GM23338 (cell line): Measurements from ENCODE around the gene TRAF3. TPM values are rescaled to one million over a fixed set of nuclear protein-coding genes. Genes with fewer than 3 reads are reported as not detected.

ENCODE experiments used
- ATAC-seq: fragments of 200-7000 bp; cut with Tn5 transposase; 3 replicates; pipeline ENCODE4 v1.9.1; 2020
- DNase-seq: peaks from one replicate; pipeline ENCODE4 v3.0.0-alpha.2; 2015; ENCODE audit warnings: low spot score
- H2AFZ ChIP-seq: fragments of 200-600 bp; sonication (generic); 2 replicates; pipeline ENCODE4 v1.8.0; 2016; ENCODE audit warnings: antibody characterized with exemption, mild to moderate bottlenecking, moderate library complexity
- H3F3A ChIP-seq: fragments of 200-600 bp; sonication (generic); replicated peaks from 2 replicates; pipeline ENCODE4 v1.8.0; 2017; ENCODE audit warnings: antibody characterized with exemption, mixed run types, low read depth
- H3K27ac ChIP-seq: fragments of 200-600 bp; sonication (generic); 2 replicates; pipeline ENCODE4 v1.6.1; 2016; ENCODE audit warnings: low read depth
- H3K27me3 ChIP-seq: fragments of 200-600 bp; sonication (generic); 2 replicates; pipeline ENCODE4 v1.8.0; 2016; ENCODE audit warnings: mild to moderate bottlenecking, mixed run types, moderate library complexity; ENCODE audit not compliant: insufficient read depth
- H3K36me3 ChIP-seq: fragments of 200-600 bp; sonication (generic); 2 replicates; pipeline ENCODE4 v1.8.0; 2016; ENCODE audit warnings: mild to moderate bottlenecking; ENCODE audit not compliant: insufficient read depth
- H3K4me1 ChIP-seq: fragments of 200-600 bp; sonication (generic); 2 replicates; pipeline ENCODE4 v1.8.0; 2016; ENCODE audit warnings: mild to moderate bottlenecking, moderate library complexity; ENCODE audit not compliant: insufficient read depth
- H3K4me2 ChIP-seq: fragments of 200-600 bp; sonication (generic); 2 replicates; pipeline ENCODE4 v1.7.1; 2017; ENCODE audit warnings: mixed run types
- H3K4me3 ChIP-seq: fragments of 200-600 bp; sonication (generic); 2 replicates; pipeline ENCODE4 v1.6.1; 2016; ENCODE audit warnings: mixed run types
- H3K79me2 ChIP-seq: fragments of 200-600 bp; sonication (generic); replicated peaks from 2 replicates; pipeline ENCODE4 v1.8.0; 2017; ENCODE audit warnings: mild to moderate bottlenecking; ENCODE audit not compliant: insufficient read depth
- H3K9me2 ChIP-seq: fragments of 200-600 bp; sonication (generic); 2 replicates; pipeline ENCODE4 v1.8.0; 2017; ENCODE audit not compliant: insufficient read depth
- H4K20me1 ChIP-seq: fragments of 200-600 bp; sonication (generic); replicated peaks from 2 replicates; pipeline ENCODE4 v1.8.0; 2017; ENCODE audit warnings: mild to moderate bottlenecking; ENCODE audit not compliant: insufficient read depth
- H3K27ac Mint-ChIP-seq: 2 replicates; pipeline ENCODE4 v1.8.0; 2020; ENCODE audit warnings: inconsistent platforms, mild to moderate bottlenecking, moderate library complexity, mixed read lengths
- H3K27me3 Mint-ChIP-seq: 3 replicates; pipeline ENCODE4 v1.8.0; 2022; ENCODE audit warnings: low read depth, mild to moderate bottlenecking, moderate library complexity, mixed read lengths, inconsistent platforms; ENCODE audit not compliant: insufficient read depth, poor library complexity
- H3K36me3 Mint-ChIP-seq: 3 replicates; pipeline ENCODE4 v1.8.0; 2021; ENCODE audit warnings: low read depth, mild to moderate bottlenecking, inconsistent platforms, moderate library complexity, mixed read lengths
- H3K4me1 Mint-ChIP-seq: 3 replicates; pipeline ENCODE4 v1.8.0; 2020; ENCODE audit warnings: mild to moderate bottlenecking, inconsistent platforms, mixed read lengths
- H3K4me3 Mint-ChIP-seq: 3 replicates; pipeline ENCODE4 v1.8.0; 2021; ENCODE audit warnings: moderate library complexity, mild to moderate bottlenecking, inconsistent platforms, mixed read lengths
- H3K9me3 Mint-ChIP-seq: 3 replicates; pipeline ENCODE4 v1.8.0; 2020; ENCODE audit warnings: moderate library complexity, mild to moderate bottlenecking, inconsistent platforms, mixed read lengths
- CREB1 ChIP-seq: fragments of 250-450 bp; sonication (Bioruptor Pico); IDR thresholded peaks from 2 replicates; pipeline ENCODE4 v1.5.0; 2020; ENCODE audit warnings: low read depth, mild to moderate bottlenecking, moderate library complexity
- EZH2 ChIP-seq: fragments of 200-600 bp; sonication (generic); IDR thresholded peaks from one replicate; pipeline ENCODE4 v1.8.0; 2017; ENCODE audit warnings: antibody characterized with exemption, mild to moderate bottlenecking, low read depth; ENCODE audit not compliant: unreplicated experiment
- EZH2phosphoT487 ChIP-seq: fragments of 200-600 bp; sonication (generic); IDR thresholded peaks from one replicate; pipeline ENCODE4 v1.8.1; 2018; ENCODE audit warnings: antibody characterized with exemption; ENCODE audit not compliant: unreplicated experiment
- JUNB ChIP-seq: IDR thresholded peaks from one replicate; pipeline ENCODE4 v1.6.1; 2016; ENCODE audit warnings: antibody characterized with exemption; ENCODE audit not compliant: unreplicated experiment
- NANOG ChIP-seq: IDR thresholded peaks from 2 replicates; pipeline ENCODE4 v1.6.1; 2016; ENCODE audit warnings: antibody characterized with exemption, borderline replicate concordance
- POLR2AphosphoS5 ChIP-seq: IDR thresholded peaks from 2 replicates; pipeline ENCODE4 v1.6.1; 2016; ENCODE audit warnings: antibody characterized with exemption, low read depth
- STAT1 ChIP-seq: IDR thresholded peaks from one replicate; pipeline ENCODE4 v1.6.1; 2016; ENCODE audit warnings: antibody characterized with exemption; ENCODE audit not compliant: unreplicated experiment
- ZNF114 ChIP-seq: fragments of 250-450 bp; sonication (Bioruptor Pico); IDR thresholded peaks from 2 replicates; pipeline ENCODE4 v1.5.0; 2020; ENCODE audit warnings: mild to moderate bottlenecking, moderate library complexity
- ZNF331 ChIP-seq: fragments of 250-450 bp; sonication (Bioruptor Pico); IDR thresholded peaks from 2 replicates; pipeline ENCODE4 v1.5.0; 2020; ENCODE audit warnings: low read depth, mild to moderate bottlenecking, moderate library complexity
- polyA plus RNA-seq: library from polyadenylated mRNA; unstranded; fragments of >200 nt; fragmentation: Nextera tagmentation; extraction: Ambion mirVana; gene quantifications from 2 replicates; pipeline ENCODE4 v1.2.1, GENCODE V29; 2016
- total RNA-seq: library from RNA; depleted of rRNA; stranded (reverse); fragments of >200 nt; shearing (Covaris generic); gene quantifications from 2 replicates; pipeline ENCODE4 v1.2.3, GENCODE V29; 2014
- TF ChIP-seq, protein P1 (sequence below): fragments of 250-450 bp; sonication (Bioruptor Pico); IDR thresholded peaks from 2 replicates; pipeline ENCODE4 v1.5.0; 2020; ENCODE audit warnings: mild to moderate bottlenecking, moderate library complexity
- TF ChIP-seq, protein P2 (sequence below), 2 experiments: fragments of 200-600 bp in 1 of 2; sonication (generic) in 1 of 2; conservative IDR thresholded peaks; 2 replicates each; pipeline versions ENCODE4 v1.5.1 to v1.6.1; 2016 to 2017; ENCODE audit warnings: antibody characterized with exemption in 2 of 2, low read depth in 2 of 2, mild to moderate bottlenecking in 2 of 2, moderate library complexity in 1 of 2
- TF ChIP-seq, protein P3 (sequence below): IDR thresholded peaks from 2 replicates; pipeline ENCODE4 v1.6.1; 2016; ENCODE audit warnings: antibody characterized with exemption
- TF ChIP-seq, protein P4 (sequence below): IDR thresholded peaks from one replicate; pipeline ENCODE4 v1.6.1; 2018; ENCODE audit warnings: antibody characterized with exemption; ENCODE audit not compliant: unreplicated experiment

TRAF3 gene
- total and polyA plus RNA-seq, 2 experiments from 2014 or later, result 3.7 to 9.3 TPM

DNA sequence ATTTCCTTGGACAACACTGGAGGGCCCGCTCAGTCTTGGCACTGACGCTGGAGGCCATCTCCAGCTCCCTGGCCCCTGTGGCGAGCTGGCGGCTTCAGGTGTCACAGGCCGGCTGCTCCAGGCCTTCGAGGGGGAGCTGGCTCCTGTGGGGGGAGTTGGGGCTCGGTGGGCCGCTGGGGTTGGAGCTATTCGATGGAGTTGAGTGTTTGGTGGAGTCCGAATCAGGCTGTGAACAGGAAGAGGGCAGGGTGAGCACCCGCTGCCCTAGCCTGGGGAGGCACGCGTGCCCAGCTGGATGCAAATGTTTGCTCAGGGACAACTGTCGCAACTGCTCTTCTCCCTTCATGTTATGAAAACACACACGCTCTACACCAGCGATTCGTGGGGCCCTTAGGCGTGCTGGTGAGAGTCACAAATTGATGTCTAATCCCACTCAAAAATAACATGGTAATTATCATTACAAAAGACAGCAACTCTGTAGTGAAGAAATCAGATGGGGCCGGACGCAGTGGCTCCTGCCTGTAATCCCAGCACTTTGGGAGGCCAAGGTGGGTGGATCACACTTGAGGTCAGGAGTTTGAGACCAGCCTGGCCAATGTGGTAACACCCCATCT lies 156.5 kb downstream of the TRAF3 start:
- no peak overlapping the region for H2AFZ ChIP-seq
- H3K27me3 ChIP-seq, result peaks cover 28% of the 10 kb centered on the region
- H3K4me1 ChIP-seq, result no peaks in the 10 kb centered on the region
- no peak overlapping the region for H3K27ac Mint-ChIP-seq
- ATAC-seq (no peak), DNase-seq (no peak)
- no peaks in the 10 kb centered on the region for H3K36me3 ChIP-seq
- no peaks in the 10 kb centered on the region for H3K9me2 ChIP-seq
- H3K27me3 Mint-ChIP-seq, result peaks cover 29% of the 10 kb centered on the region
- no peak overlapping the region for H3K4me2 ChIP-seq
- H3K79me2 ChIP-seq, result no peaks in the 10 kb centered on the region
- H3K4me3 Mint-ChIP-seq, result no peak overlapping the region
- H3K4me3 ChIP-seq, result no peak overlapping the region
- H3K9me3 Mint-ChIP-seq, result no peaks in the 10 kb centered on the region
- no peaks in the 10 kb centered on the region for H3K4me1 Mint-ChIP-seq
- H3K27ac ChIP-seq, result no peak overlapping the region
- 0 out of 2 replicates have a peak, but pooled peaks cover 4% of the 10 kb centered on the region for H4K20me1 ChIP-seq
- H3K36me3 Mint-ChIP-seq, result peaks cover 16% of the 10 kb centered on the region; the same call in 2 of the 3 replicates
- TF ChIP-seq STAT1, result no peak
- TF ChIP-seq, protein P1, sequence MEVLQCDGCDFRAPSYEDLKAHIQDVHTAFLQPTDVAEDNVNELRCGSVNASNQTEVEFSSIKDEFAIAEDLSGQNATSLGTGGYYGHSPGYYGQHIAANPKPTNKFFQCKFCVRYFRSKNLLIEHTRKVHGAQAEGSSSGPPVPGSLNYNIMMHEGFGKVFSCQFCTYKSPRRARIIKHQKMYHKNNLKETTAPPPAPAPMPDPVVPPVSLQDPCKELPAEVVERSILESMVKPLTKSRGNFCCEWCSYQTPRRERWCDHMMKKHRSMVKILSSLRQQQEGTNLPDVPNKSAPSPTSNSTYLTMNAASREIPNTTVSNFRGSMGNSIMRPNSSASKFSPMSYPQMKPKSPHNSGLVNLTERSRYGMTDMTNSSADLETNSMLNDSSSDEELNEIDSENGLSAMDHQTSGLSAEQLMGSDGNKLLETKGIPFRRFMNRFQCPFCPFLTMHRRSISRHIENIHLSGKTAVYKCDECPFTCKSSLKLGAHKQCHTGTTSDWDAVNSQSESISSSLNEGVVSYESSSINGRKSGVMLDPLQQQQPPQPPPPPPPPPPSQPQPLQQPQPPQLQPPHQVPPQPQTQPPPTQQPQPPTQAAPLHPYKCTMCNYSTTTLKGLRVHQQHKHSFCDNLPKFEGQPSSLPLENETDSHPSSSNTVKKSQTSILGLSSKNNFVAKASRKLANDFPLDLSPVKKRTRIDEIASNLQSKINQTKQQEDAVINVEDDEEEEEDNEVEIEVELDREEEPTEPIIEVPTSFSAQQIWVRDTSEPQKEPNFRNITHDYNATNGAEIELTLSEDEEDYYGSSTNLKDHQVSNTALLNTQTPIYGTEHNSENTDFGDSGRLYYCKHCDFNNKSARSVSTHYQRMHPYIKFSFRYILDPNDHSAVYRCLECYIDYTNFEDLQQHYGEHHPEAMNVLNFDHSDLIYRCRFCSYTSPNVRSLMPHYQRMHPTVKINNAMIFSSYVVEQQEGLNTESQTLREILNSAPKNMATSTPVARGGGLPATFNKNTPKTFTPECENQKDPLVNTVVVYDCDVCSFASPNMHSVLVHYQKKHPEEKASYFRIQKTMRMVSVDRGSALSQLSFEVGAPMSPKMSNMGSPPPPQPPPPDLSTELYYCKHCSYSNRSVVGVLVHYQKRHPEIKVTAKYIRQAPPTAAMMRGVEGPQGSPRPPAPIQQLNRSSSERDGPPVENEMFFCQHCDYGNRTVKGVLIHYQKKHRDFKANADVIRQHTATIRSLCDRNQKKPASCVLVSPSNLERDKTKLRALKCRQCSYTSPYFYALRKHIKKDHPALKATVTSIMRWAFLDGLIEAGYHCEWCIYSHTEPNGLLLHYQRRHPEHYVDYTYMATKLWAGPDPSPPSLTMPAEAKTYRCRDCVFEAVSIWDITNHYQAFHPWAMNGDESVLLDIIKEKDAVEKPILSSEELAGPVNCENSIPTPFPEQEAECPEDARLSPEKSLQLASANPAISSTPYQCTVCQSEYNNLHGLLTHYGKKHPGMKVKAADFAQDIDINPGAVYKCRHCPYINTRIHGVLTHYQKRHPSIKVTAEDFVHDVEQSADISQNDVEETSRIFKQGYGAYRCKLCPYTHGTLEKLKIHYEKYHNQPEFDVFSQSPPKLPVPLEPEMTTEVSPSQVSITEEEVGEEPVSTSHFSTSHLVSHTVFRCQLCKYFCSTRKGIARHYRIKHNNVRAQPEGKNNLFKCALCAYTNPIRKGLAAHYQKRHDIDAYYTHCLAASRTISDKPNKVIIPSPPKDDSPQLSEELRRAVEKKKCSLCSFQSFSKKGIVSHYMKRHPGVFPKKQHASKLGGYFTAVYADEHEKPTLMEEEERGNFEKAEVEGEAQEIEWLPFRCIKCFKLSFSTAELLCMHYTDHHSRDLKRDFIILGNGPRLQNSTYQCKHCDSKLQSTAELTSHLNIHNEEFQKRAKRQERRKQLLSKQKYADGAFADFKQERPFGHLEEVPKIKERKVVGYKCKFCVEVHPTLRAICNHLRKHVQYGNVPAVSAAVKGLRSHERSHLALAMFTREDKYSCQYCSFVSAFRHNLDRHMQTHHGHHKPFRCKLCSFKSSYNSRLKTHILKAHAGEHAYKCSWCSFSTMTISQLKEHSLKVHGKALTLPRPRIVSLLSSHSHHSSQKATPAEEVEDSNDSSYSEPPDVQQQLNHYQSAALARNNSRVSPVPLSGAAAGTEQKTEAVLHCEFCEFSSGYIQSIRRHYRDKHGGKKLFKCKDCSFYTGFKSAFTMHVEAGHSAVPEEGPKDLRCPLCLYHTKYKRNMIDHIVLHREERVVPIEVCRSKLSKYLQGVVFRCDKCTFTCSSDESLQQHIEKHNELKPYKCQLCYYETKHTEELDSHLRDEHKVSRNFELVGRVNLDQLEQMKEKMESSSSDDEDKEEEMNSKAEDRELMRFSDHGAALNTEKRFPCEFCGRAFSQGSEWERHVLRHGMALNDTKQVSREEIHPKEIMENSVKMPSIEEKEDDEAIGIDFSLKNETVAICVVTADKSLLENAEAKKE (CRISPR knock-in tag), result no peak
- TF ChIP-seq, protein P2, sequence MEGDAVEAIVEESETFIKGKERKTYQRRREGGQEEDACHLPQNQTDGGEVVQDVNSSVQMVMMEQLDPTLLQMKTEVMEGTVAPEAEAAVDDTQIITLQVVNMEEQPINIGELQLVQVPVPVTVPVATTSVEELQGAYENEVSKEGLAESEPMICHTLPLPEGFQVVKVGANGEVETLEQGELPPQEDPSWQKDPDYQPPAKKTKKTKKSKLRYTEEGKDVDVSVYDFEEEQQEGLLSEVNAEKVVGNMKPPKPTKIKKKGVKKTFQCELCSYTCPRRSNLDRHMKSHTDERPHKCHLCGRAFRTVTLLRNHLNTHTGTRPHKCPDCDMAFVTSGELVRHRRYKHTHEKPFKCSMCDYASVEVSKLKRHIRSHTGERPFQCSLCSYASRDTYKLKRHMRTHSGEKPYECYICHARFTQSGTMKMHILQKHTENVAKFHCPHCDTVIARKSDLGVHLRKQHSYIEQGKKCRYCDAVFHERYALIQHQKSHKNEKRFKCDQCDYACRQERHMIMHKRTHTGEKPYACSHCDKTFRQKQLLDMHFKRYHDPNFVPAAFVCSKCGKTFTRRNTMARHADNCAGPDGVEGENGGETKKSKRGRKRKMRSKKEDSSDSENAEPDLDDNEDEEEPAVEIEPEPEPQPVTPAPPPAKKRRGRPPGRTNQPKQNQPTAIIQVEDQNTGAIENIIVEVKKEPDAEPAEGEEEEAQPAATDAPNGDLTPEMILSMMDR (conservative IDR thresholded peaks at IDR 0.05; ENCODE audit: low read depth in 2 of 2), result no peak
- TF ChIP-seq, protein P3, sequence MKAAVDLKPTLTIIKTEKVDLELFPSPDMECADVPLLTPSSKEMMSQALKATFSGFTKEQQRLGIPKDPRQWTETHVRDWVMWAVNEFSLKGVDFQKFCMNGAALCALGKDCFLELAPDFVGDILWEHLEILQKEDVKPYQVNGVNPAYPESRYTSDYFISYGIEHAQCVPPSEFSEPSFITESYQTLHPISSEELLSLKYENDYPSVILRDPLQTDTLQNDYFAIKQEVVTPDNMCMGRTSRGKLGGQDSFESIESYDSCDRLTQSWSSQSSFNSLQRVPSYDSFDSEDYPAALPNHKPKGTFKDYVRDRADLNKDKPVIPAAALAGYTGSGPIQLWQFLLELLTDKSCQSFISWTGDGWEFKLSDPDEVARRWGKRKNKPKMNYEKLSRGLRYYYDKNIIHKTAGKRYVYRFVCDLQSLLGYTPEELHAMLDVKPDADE, result no peak
- no peak for TF ChIP-seq NANOG
- no peak for TF ChIP-seq POLR2AphosphoS5
- TF ChIP-seq EZH2, result no peak
- TF ChIP-seq EZH2phosphoT487, result no peak
- TF ChIP-seq JUNB, result no peak
- TF ChIP-seq CREB1 (CRISPR knock-in tag), result no peak
- TF ChIP-seq ZNF331 (CRISPR knock-in tag), result no peak
- TF ChIP-seq ZNF114 (CRISPR knock-in tag), result no peak
- TF ChIP-seq, protein P4, sequence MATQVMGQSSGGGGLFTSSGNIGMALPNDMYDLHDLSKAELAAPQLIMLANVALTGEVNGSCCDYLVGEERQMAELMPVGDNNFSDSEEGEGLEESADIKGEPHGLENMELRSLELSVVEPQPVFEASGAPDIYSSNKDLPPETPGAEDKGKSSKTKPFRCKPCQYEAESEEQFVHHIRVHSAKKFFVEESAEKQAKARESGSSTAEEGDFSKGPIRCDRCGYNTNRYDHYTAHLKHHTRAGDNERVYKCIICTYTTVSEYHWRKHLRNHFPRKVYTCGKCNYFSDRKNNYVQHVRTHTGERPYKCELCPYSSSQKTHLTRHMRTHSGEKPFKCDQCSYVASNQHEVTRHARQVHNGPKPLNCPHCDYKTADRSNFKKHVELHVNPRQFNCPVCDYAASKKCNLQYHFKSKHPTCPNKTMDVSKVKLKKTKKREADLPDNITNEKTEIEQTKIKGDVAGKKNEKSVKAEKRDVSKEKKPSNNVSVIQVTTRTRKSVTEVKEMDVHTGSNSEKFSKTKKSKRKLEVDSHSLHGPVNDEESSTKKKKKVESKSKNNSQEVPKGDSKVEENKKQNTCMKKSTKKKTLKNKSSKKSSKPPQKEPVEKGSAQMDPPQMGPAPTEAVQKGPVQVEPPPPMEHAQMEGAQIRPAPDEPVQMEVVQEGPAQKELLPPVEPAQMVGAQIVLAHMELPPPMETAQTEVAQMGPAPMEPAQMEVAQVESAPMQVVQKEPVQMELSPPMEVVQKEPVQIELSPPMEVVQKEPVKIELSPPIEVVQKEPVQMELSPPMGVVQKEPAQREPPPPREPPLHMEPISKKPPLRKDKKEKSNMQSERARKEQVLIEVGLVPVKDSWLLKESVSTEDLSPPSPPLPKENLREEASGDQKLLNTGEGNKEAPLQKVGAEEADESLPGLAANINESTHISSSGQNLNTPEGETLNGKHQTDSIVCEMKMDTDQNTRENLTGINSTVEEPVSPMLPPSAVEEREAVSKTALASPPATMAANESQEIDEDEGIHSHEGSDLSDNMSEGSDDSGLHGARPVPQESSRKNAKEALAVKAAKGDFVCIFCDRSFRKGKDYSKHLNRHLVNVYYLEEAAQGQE, result no peak
- H3F3A ChIP-seq, result no peaks in the 10 kb centered on the region
